T-helper 22 cell (primary cell): Measurements from ENCODE around the gene WRNIP1.
"Not testable (repeated sequence)": the region's sequence is repeated elsewhere in the genome, so short reads cannot be mapped to it uniquely, and the experiment has no call there.

Source experiments
- DNase-seq: peaks from one replicate; pipeline ENCODE4 v3.0.0-alpha.2; 2020; ENCODE audit warnings: low read depth

Gene WRNIP1

GRCh38 chr6:2784930-2785329 is 19.7 kb downstream of the WRNIP1 start:
- no peak for DNase-seq

GRCh38 chr6:2786269-2786668 is 21.1 kb downstream of the WRNIP1 start:
- DNase-seq: no peak

GRCh38 chr6:2790588-2791449 is 25.6 kb downstream of the WRNIP1 start:
- DNase-seq: no peak

- DNase-seq: no peak
Observed at GRCh38 chr6:2791450-2791974, 26.3 kb downstream of the WRNIP1 start.

GRCh38 chr6:2792330-2793110 is 27.3 kb downstream of the WRNIP1 start:
- no peak for DNase-seq

GRCh38 chr6:2793534-2794151 is 28.4 kb downstream of the WRNIP1 start:
- no peak for DNase-seq

- no peak for DNase-seq
Observed at GRCh38 chr6:2794171-2794730, 29.1 kb downstream of the WRNIP1 start.

- no peak for DNase-seq
Observed at GRCh38 chr6:2795162-2795561, 30.0 kb downstream of the WRNIP1 start.

- DNase-seq: no peak
Observed at GRCh38 chr6:2795956-2796355, 30.8 kb downstream of the WRNIP1 start.

GRCh38 chr6:2796861-2797260 is 31.7 kb downstream of the WRNIP1 start:
- no peak for DNase-seq

- no peak for DNase-seq
Observed at GRCh38 chr6:2797564-2798031, 32.4 kb downstream of the WRNIP1 start.

- no peak for DNase-seq
Observed at GRCh38 chr6:2798586-2799134, 33.5 kb downstream of the WRNIP1 start.

GRCh38 chr6:2799936-2800527 is 34.8 kb downstream of the WRNIP1 start:
- no peak for DNase-seq

GRCh38 chr6:2800552-2801316 is 35.5 kb downstream of the WRNIP1 start:
- no peak for DNase-seq

GRCh38 chr6:2801687-2802086 is 36.5 kb downstream of the WRNIP1 start:
- not testable (repeated sequence) for DNase-seq

GRCh38 chr6:2802521-2803060 is 37.4 kb downstream of the WRNIP1 start:
- DNase-seq: no peak

GRCh38 chr6:2803731-2804429 is 38.7 kb downstream of the WRNIP1 start:
- no peak for DNase-seq

GRCh38 chr6:2804516-2804915 is 39.3 kb downstream of the WRNIP1 start:
- no peak for DNase-seq

GRCh38 chr6:2805031-2805430 is 39.8 kb downstream of the WRNIP1 start:
- no peak for DNase-seq

- DNase-seq: no peak
Observed at GRCh38 chr6:2806644-2807043, 41.5 kb downstream of the WRNIP1 start.
